ENCODE data around the gene TMEM132D. TPM values are rescaled to one million over a fixed set of nuclear protein-coding genes. Genes with fewer than 3 reads are reported as not detected.

Gene TMEM132D
- total and polyA plus RNA-seq, 2 experiments from 2014 or later, result 2.0 to 2.4 TPM

DNA sequence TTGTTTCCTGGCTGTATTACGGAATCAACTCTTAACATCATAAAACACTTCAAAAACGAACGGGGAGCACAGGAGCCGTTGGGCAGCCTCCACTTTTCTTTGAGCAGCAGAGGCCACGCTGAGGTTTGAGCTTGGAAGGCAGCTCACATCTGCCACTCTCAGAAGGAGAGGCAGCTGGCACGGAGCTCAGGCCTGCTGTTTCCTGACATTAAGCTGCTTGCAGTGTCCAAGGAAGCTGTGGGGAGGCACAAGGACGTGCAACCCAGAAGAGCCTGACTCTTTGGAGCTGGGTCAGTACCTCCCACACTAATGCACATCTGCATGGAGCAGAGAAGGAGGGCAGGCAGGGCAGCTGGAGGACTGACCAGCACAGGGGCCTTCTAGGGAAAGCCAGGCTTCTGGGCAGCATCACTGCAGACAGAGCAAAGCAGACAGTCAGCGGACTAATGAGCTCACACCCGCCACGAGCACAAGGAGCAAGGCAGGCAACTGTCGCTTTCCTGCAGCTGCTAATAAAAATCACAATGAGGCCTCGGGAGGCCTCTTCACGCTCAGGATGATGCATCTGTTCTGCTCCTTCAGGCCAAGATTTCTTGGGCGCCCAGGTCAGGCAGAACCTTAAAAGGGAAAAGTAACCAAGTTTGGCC lies 839.5 kb downstream of the TMEM132D start:
- Histone ChIP-seq H3K27ac (no peak overlapping the region), H3K4me2 (no peak overlapping the region), H3K9me3 (ENCODE audit: low read depth) (no peaks in the 10 kb centered on the region), H3K9me2 (replicated peaks; ENCODE audit: insufficient read depth) (no peaks in the 10 kb centered on the region), H3K79me2 (no peaks in the 10 kb centered on the region), H3K27me3 (no peaks in the 10 kb centered on the region), H3K4me3 (no peak overlapping the region), H3K4me1 (ENCODE audit: insufficient read depth) (no peaks in the 10 kb centered on the region), H2AFZ (no peak overlapping the region), H4K20me1 (ENCODE audit: insufficient read depth, poor library complexity, severe bottlenecking) (no peaks in the 10 kb centered on the region), H3K36me3 (replicated peaks; ENCODE audit: insufficient read depth, low read depth) (no peaks in the 10 kb centered on the region)
- WGBS (ENCODE audit: low lambda C conversion rate, missing lambda C conversion rate), result 67% methylated on average over 14 of the region's 14 CpGs
- DNase-seq (ENCODE audit: low spot score), result no peak
- TF ChIP-seq EZH2 (IDR thresholded peaks at IDR 0.05; ENCODE audit: borderline replicate concordance), result no peak
- no peak for TF ChIP-seq EZH2phosphoT487 (IDR thresholded peaks at IDR 0.05; ENCODE audit: low read depth, severe bottlenecking, unreplicated experiment)
- TF ChIP-seq, protein P1, sequence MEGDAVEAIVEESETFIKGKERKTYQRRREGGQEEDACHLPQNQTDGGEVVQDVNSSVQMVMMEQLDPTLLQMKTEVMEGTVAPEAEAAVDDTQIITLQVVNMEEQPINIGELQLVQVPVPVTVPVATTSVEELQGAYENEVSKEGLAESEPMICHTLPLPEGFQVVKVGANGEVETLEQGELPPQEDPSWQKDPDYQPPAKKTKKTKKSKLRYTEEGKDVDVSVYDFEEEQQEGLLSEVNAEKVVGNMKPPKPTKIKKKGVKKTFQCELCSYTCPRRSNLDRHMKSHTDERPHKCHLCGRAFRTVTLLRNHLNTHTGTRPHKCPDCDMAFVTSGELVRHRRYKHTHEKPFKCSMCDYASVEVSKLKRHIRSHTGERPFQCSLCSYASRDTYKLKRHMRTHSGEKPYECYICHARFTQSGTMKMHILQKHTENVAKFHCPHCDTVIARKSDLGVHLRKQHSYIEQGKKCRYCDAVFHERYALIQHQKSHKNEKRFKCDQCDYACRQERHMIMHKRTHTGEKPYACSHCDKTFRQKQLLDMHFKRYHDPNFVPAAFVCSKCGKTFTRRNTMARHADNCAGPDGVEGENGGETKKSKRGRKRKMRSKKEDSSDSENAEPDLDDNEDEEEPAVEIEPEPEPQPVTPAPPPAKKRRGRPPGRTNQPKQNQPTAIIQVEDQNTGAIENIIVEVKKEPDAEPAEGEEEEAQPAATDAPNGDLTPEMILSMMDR (IDR thresholded peaks at IDR 0.05; ENCODE audit: poor library complexity), result no peak

DNA sequence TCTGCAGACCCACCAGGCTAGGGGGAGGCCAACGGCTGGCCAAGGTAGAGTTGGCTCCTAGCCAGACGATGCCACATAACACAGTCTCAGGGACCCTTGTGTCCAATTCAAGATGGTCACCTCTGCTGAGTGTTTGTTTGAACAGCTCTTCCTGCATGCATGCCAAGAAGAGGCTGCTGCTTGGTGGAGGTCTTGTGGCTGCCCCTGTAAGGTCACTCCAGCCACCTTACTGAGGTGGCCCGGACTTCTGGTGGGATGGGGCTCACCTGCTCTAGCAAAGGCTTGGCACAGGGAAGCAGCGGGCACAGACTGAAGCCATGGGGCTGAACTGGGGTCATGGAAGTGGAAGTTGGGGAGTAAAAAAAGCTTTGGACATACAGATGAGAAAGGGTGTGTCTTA lies 840.2 kb downstream of the TMEM132D start:
- Histone ChIP-seq H3K4me1 (ENCODE audit: insufficient read depth) (no peaks in the 10 kb centered on the region), H3K27me3 (no peaks in the 10 kb centered on the region), H3K79me2 (no peaks in the 10 kb centered on the region), H3K9me3 (ENCODE audit: low read depth) (no peaks in the 10 kb centered on the region), H3K9me2 (replicated peaks; ENCODE audit: insufficient read depth) (no peaks in the 10 kb centered on the region), H2AFZ (no peak overlapping the region), H3K4me3 (no peak overlapping the region), H3K27ac (no peak overlapping the region), H3K36me3 (replicated peaks; ENCODE audit: insufficient read depth, low read depth) (no peaks in the 10 kb centered on the region), H3K4me2 (no peak overlapping the region), H4K20me1 (ENCODE audit: insufficient read depth, poor library complexity, severe bottlenecking) (no peaks in the 10 kb centered on the region)
- 84% methylated on average over 4 of the region's 4 CpGs for WGBS (ENCODE audit: low lambda C conversion rate, missing lambda C conversion rate)
- no peak for TF ChIP-seq EZH2phosphoT487 (IDR thresholded peaks at IDR 0.05; ENCODE audit: low read depth, severe bottlenecking, unreplicated experiment)
- TF ChIP-seq, protein P1 (IDR thresholded peaks at IDR 0.05; ENCODE audit: poor library complexity), result no peak
- TF ChIP-seq EZH2 (IDR thresholded peaks at IDR 0.05; ENCODE audit: borderline replicate concordance), result no peak
- DNase-seq (ENCODE audit: low spot score), result no peak

DNA sequence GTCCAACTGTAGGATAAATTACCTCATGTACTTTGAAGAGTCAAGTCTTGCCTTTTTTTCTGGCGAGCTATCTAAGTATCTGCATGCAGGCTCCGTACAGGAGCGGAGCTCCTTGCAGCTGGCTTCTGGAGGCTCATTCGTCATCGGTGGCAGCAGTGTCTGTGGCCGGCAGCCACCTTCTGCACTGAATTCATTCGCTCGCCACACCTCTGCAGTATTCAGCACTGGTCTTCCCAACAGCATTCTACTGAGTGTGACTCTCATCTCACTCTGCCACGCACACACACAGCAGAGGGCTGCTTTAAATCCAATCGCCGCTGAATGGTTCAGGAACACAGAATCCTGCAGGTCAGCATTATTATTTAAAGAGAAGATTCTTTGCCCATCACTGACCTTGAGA lies 850.6 kb downstream of the TMEM132D start:
- WGBS (ENCODE audit: low lambda C conversion rate, missing lambda C conversion rate), result 76% methylated on average over 11 of the region's 11 CpGs

More for the DNA sequence above, 850.6 kb downstream of the TMEM132D start:
- Histone ChIP-seq H3K36me3 (replicated peaks; ENCODE audit: insufficient read depth, low read depth) (no peaks in the 10 kb centered on the region), H3K4me3 (no peak overlapping the region), H3K79me2 (no peaks in the 10 kb centered on the region), H3K27ac (no peak overlapping the region), H3K4me2 (no peak overlapping the region), H3K9me3 (ENCODE audit: low read depth) (no peaks in the 10 kb centered on the region), H3K9me2 (replicated peaks; ENCODE audit: insufficient read depth) (no peaks in the 10 kb centered on the region), H3K27me3 (no peaks in the 10 kb centered on the region), H2AFZ (no peak overlapping the region), H4K20me1 (ENCODE audit: insufficient read depth, poor library complexity, severe bottlenecking) (no peaks in the 10 kb centered on the region), H3K4me1 (ENCODE audit: insufficient read depth) (no peaks in the 10 kb centered on the region)
- no peak for DNase-seq (ENCODE audit: low spot score)
- TF ChIP-seq, protein P1 (IDR thresholded peaks at IDR 0.05; ENCODE audit: poor library complexity), result no peak
